GM19238 (cell line): Measurements from ENCODE around the gene NAXE.
"Not testable (repeated sequence)": the region's sequence is repeated elsewhere in the genome, so short reads cannot be mapped to it uniquely, and the experiment has no call there.

Source experiments
- DNase-seq: peaks from one replicate; pipeline ENCODE4 v3.0.0; 2011; ENCODE audit warnings: low spot score; ENCODE audit not compliant: insufficient read length

Gene NAXE

GRCh38 chr1:156592910-156593660, 1.5 kb downstream of the NAXE start:
- no peak for DNase-seq

- DNase-seq, result no peak
Measured at GRCh38 chr1:156593661-156593989, 2.0 kb downstream of the NAXE start.

DNA sequence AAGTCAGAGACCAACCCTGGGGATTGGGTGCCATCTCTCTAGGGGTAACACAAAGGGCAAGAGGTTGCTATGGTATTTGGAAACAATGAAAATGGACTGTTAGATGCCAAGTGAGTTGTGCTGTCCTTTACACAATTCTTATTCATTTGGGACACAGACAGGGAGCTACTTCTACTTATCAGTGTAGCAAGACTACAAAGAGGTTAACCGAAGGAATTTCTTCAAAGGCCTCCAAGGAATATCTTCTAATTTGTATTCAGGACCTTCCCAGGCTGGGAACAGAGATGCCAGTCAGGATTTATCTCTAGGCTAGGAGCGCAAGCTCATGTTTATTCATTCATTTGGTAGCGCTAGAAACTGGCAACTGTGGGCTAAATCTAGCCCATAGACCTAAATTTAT, 2.6 kb downstream of the NAXE start:
- DNase-seq, result no peak

GRCh38 chr1:156595016-156595415, 3.4 kb downstream of the NAXE start:
- DNase-seq, result no peak

GRCh38 chr1:156596426-156596825, 4.8 kb downstream of the NAXE start:
- no peak for DNase-seq

DNA sequence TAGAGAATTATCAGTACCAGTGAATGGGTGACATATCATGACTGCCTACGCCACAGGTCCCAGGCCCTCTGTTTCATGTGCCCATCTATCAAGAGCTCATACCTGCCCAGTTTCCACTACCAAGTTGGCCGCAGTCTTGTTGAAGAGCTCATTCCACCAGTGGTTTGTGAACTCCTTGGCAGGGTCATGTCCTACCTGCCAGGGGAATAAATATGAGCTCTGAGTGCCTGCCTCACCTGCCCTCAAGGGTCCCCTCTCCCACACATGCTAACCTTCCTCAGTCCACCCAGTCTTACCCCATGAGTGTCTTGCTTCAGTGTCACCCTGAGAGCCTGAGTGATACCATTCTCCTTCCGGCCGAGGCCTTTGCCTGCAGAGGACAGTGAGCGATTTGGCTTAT, 6.5 kb downstream of the NAXE start:
- DNase-seq, result no peak

DNA sequence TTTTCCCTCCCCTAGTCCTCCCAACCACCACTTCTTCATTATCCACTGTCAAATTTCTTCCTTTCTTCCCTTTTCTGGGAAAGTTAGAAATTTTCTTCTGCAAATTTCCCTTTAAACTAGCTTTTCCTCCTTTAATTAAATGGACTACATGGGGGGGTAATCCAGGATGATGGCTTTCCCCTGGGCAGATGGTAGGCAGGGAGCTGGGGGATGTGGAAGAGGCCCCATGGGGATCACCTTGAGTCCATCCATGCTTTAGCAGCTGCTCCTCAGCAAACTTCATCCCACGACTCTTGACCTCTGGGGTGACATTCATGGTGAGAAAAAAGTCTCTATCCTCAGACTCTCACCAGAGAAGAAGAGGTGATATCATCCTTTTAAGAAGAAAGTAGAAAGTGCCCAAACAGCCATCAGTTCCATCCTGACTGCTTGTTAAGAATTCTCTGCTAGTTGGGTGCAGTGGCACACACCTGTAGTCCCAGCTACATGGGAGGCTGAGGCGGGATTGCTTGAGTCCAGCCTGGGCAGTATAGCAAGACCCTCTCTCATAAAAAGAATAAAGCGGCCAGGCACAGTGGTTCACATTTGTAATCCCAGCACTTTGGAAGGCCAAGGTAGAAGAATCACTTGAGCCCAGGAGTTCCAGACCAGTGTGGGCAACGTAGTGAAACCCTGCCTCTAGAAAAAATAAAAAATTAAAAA, 7.3 kb downstream of the NAXE start:
- no peak for DNase-seq

- DNase-seq, result no peak
Measured at GRCh38 chr1:156599811-156600210, 8.2 kb downstream of the NAXE start.

- no peak for DNase-seq
Measured at GRCh38 chr1:156600733-156601121, 9.2 kb downstream of the NAXE start.

- peak; percentile 56 for DNase-seq
Measured at GRCh38 chr1:156601122-156601830, 9.7 kb downstream of the NAXE start, which contains the start of gene GPATCH4. Gene GPATCH4, minus strand, starts transcription at chr1:156601479.

- no peak for DNase-seq
Measured at GRCh38 chr1:156601892-156602291, 10.3 kb downstream of the NAXE start.

DNA sequence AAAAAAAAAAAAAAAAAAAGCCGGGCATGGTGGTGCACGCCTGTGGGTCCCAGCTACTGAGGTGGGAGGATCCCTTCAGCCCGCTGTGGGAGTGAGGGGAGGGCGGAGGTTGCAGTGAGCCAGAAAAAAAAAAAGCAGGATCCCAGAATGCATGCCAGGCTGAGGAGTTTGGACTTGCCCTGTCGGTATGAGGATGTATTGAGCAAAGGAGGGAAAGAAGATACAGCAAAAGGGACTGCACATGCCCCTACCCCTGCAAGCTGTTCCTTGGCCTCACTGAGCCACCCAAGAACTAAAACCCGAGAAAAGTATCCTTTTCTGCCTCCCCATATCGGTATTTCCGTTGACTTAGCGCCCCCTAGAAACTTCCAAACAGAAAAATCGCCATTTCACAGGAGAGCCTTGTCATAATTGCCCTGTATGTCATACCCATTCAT, 11.0 kb downstream of the NAXE start:
- no peak for DNase-seq

DNA sequence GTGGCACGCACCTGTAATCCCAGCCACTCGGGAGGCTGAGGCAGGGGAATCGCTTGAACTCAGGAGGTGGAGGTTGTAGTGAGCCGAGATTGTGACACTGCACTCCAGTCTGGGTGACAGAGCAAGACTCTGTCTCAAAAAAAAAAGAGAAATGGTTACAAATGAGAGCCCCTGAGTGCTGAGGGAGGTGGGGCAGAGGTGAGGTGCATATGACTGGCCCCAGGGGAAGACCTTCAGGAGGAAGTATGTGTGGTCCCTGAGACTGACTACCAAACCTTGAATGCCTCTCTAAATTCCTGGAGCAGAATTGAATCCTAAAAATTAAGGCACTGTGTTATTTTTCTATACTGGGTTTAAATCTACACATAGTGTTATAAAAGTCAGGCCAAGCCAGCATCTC, 15.8 kb downstream of the NAXE start:
- not testable (repeated sequence) for DNase-seq

GRCh38 chr1:156608036-156608674, 16.6 kb downstream of the NAXE start:
- DNase-seq, result peak; percentile 48

GRCh38 chr1:156608981-156609380, 17.4 kb downstream of the NAXE start:
- no peak for DNase-seq

- DNase-seq, result not testable (repeated sequence)
Measured at GRCh38 chr1:156610072-156610471, 18.5 kb downstream of the NAXE start.

DNA sequence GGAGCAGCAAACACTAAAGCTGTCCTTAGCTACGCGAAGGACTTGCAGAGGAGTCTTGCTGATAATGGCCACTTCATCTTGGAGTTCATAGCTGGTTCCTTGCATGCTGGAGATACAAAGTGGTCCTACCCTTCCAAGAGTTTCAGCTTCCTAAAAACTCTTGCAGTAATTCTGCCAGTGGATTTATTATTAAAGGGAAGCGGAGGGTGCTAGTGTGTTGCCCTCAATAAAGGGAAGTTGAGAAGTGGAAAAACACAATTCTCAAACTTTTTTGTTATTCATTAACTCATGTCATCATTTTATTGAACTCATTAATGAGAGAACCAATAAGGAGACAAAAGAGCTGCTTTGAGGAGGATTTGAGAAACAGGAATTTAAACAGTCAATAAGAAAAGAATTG, 21.1 kb downstream of the NAXE start:
- DNase-seq, result no peak

GRCh38 chr1:156615946-156616345, 24.4 kb downstream of the NAXE start:
- DNase-seq, result no peak

DNA sequence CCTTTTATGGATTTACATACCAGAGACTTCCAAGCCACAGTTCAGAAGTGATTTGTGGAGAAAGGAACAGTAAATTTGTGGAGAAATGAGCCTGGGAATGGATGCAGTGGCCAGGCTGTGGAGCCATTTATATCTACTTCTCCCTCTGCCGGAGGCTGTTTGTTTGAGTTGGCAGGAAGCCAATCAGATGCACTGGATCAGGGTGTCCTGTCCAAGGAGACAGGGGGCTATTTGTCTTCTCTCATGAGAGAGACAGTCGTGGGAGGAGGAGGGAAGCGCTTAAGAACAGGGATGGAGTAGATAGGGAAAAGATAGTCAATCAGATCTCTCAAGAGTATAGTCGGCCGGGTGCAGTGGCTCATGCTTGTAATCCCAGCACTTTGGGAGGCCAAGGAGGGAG, 24.9 kb downstream of the NAXE start:
- no peak for DNase-seq

DNA sequence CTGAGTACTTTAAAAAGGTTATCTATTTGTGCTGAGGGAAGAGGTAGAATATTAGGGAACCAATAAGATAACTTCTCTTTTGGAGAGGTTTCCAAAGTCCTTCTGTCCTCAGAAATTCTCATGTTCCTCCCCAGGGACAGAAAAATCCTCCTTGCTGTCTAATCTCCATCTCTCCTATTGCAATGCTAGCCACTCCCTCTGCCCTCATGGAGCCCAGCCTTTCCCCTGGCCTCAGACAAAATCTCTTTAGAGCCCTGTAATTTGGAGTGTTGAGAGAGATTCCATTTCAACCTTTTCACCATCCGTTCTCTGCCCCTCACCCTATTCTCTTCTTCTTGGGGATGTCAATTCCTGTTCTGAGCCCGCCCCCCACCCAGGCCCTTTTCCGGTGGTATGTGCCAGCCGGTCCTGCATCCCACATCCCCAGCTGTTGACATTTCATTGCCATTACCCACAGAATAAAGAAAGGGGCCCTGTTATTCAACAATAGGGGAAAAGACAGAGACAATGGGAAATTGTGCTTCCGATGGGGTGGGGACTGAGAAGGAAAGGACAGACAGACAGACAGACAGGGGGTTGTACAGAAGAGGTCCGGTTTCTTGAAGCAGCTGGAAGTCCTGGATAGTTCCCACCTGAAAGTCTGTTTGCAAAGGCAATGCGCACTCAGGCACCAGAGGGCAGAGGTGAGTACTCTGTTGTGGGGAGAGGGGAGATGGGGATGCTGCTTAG, 27.4 kb downstream of the NAXE start, which contains the start of gene HAPLN2:
Gene HAPLN2, plus strand, starts transcription at position 563 of the 729 bp plus-strand sequence. CDS start 4,076 bp downstream, outside the sequence.
- DNase-seq, result no peak

GRCh38 chr1:156619582-156619955, 28.0 kb downstream of the NAXE start:
- DNase-seq, result no peak
